IPS DF 4.7 (cell line): ENCODE measurements around the gene MOB2.

Experiments
- DNase-seq: peaks from one replicate; pipeline ENCODE4 v3.0.0-alpha.2; 2013; ENCODE audit warnings: low spot score; ENCODE audit errors: extremely low read depth

Gene MOB2

GRCh38 chr11:1487091-1487850 is 692 bp upstream of the MOB2 start:
- no peak for DNase-seq

- no peak for DNase-seq
Measured at GRCh38 chr11:1485504-1485885, 1.1 kb downstream of the MOB2 start.

GRCh38 chr11:1484695-1485503 is 1.7 kb downstream of the MOB2 start:
- DNase-seq, result no peak

GRCh38 chr11:1484061-1484671 is 2.4 kb downstream of the MOB2 start:
- DNase-seq, result no peak

- no peak for DNase-seq
Measured at GRCh38 chr11:1483445-1483961, 3.1 kb downstream of the MOB2 start.

GRCh38 chr11:1482581-1483444 is 3.8 kb downstream of the MOB2 start:
- no peak for DNase-seq

- no peak for DNase-seq
Measured at GRCh38 chr11:1481861-1482441, 4.6 kb downstream of the MOB2 start.

GRCh38 chr11:1481483-1481825 is 5.1 kb downstream of the MOB2 start:
- DNase-seq, result no peak

GRCh38 chr11:1480555-1481482 is 5.8 kb downstream of the MOB2 start:
- no peak for DNase-seq

GRCh38 chr11:1480191-1480554 is 6.4 kb downstream of the MOB2 start:
- DNase-seq, result no peak

- DNase-seq, result no peak
Measured at GRCh38 chr11:1479678-1480118, 6.9 kb downstream of the MOB2 start.

- DNase-seq, result no peak
Measured at GRCh38 chr11:1479006-1479677, 7.4 kb downstream of the MOB2 start.

GRCh38 chr11:1478544-1478943 is 8.0 kb downstream of the MOB2 start:
- no peak for DNase-seq

- DNase-seq, result no peak
Measured at GRCh38 chr11:1478011-1478410, 8.6 kb downstream of the MOB2 start.

GRCh38 chr11:1476940-1477736 is 9.4 kb downstream of the MOB2 start:
- no peak for DNase-seq

GRCh38 chr11:1475841-1476240 is 10.7 kb downstream of the MOB2 start:
- DNase-seq, result no peak

- DNase-seq, result no peak
Measured at GRCh38 chr11:1473786-1474185, 12.8 kb downstream of the MOB2 start.

GRCh38 chr11:1473011-1473628 is 13.5 kb downstream of the MOB2 start:
- no peak for DNase-seq
